GM20000 (cell line): Measurements from ENCODE around the gene CTSS.
"Not testable (repeated sequence)": the region's sequence is repeated elsewhere in the genome, so short reads cannot be mapped to it uniquely, and the experiment has no call there.

Experiments
- DNase-seq: peaks from one replicate; pipeline ENCODE4 v3.0.0; 2012; ENCODE audit warnings: low spot score
- CTCF ChIP-seq: IDR thresholded peaks from 2 replicates; pipeline ENCODE4 v1.5.1; 2012; ENCODE audit warnings: mild to moderate bottlenecking, control low read depth; ENCODE audit errors: extremely low read depth, missing control alignments

Gene CTSS

GRCh38 chr1:150807249-150808023 is 41.9 kb upstream of the CTSS start:
- DNase-seq, result no peak
- TF ChIP-seq CTCF, result no peak

GRCh38 chr1:150805899-150806298 is 40.3 kb upstream of the CTSS start:
- TF ChIP-seq CTCF, result no peak

GRCh38 chr1:150804671-150805070 is 39.1 kb upstream of the CTSS start:
- no peak for DNase-seq
- no peak for TF ChIP-seq CTCF

More at GRCh38 chr1:150805899-150806298, 40.3 kb upstream of the CTSS start:
- no peak for DNase-seq

GRCh38 chr1:150799089-150799488 is 33.5 kb upstream of the CTSS start:
- TF ChIP-seq CTCF, result no peak

GRCh38 chr1:150798525-150798924 is 32.9 kb upstream of the CTSS start:
- DNase-seq, result no peak
- TF ChIP-seq CTCF, result no peak

More at GRCh38 chr1:150799089-150799488, 33.5 kb upstream of the CTSS start:
- DNase-seq, result no peak

GRCh38 chr1:150796374-150796773 is 30.8 kb upstream of the CTSS start:
- no peak for TF ChIP-seq CTCF
- DNase-seq, result no peak

- DNase-seq, result not testable (repeated sequence)
Measured at GRCh38 chr1:150793778-150794177, 28.2 kb upstream of the CTSS start.

- TF ChIP-seq CTCF, result no peak
- DNase-seq, result no peak
Measured at GRCh38 chr1:150793221-150793620, 27.6 kb upstream of the CTSS start.
